GM10847 (cell line): ENCODE results near the gene DNAJA1.
A peak's percentile ranks its signal among the peaks of the same experiment; 100 is the strongest.

Source experiments
- POLR2A ChIP-seq: IDR thresholded peaks from 2 replicates; pipeline ENCODE4 v1.6.1; 2011; ENCODE audit not compliant: insufficient read length; ENCODE audit errors: extremely low read depth

Gene DNAJA1

DNA sequence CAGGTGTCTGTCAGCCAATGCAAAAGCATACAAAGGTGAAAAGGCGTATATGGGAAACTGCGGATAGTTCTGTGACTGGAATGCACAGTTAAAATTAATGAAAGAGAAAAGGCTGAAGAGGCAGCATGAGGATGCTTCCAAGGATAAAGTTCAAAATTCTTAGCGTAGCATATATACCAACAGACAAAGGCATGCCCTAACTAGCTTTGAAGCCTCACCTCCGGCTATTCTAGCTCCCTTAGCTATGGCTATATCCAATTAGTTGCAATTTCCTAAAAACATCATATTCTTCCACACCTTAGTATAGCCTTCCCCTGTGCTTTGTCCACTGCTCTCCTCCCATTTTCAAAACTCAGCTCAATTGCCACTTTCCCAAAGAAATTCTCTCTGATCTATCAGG lies 1.4 kb upstream of the DNAJA1 start:
- no peak for TF ChIP-seq POLR2A

DNA sequence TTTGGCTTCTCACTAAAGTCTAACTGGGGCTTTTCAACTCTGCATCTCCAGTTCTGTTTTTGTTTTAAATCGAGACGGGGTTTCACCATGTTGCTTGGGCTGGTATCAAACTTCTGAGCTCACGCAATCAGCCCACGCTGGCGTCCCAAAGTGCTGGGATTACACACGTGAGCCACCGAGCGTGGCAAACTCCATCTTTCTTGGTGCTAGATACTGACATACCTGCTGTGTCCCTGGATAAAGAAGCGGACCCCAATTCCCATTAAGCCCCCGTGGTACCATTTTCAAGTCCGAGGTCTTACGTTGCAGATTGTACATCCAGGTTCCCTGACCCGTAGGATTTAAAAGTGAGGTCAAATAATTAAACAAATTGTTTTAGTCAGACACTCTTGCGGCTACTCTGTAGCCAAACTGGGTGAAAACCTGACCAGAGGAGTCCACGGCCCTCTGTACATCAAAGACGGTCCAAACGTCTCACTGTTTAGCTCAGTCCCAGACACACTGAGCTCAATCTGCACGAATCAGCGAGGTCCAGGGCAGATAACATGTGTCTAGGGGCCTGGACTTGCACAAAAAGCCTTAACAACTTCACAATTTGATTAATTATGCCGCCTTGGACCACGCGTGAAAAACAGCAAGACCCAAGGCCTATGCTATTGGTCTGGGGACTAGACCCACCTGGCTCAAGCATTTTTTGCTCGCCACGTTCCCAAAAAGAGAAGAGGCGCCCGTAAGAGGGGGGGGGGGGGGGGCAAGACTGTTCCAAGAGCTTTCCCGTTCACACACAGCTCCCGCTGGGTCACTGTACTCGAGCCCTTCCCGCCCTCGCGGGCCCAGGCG lies 727 bp upstream of the DNAJA1 start:
- no peak for TF ChIP-seq POLR2A

DNA sequence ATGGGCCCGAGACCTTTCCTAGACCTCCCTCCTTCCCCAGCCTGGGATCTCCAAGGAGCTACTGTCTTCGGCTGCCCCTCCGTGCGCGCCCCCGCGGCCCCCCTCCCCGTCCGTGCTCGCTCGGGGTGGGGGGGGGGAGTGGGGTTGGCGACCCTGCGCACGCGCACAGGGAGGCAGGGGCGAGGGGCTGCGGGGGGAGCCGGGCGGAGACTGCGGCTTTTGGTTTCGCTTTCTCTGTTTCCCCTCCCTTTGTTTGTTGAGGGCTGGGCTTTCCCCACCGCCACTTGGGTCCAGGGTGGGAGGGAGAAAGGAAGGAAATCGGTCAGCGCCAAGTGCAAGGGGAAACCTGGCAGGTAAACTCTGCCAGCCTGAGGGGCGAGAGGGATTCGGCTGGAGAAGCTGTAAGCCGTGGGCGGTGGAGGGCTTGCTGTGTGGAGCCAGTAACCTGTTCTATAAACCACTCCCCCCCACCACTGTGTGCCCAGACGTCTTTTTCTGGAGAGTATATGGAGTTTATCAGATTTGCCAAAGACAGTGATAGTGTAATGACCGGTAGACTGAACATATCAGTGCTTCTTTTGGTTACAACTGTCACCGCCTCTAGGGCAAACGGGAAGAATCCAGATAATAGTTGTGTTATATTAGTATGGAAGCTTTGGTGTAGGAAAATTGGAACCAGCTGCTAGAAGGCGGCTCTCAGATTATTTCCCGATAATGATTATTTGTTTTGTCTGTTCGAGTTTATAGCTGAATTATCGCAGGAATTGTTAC lies 684 bp downstream of the DNAJA1 start:
- TF ChIP-seq POLR2A, result no peak

DNA sequence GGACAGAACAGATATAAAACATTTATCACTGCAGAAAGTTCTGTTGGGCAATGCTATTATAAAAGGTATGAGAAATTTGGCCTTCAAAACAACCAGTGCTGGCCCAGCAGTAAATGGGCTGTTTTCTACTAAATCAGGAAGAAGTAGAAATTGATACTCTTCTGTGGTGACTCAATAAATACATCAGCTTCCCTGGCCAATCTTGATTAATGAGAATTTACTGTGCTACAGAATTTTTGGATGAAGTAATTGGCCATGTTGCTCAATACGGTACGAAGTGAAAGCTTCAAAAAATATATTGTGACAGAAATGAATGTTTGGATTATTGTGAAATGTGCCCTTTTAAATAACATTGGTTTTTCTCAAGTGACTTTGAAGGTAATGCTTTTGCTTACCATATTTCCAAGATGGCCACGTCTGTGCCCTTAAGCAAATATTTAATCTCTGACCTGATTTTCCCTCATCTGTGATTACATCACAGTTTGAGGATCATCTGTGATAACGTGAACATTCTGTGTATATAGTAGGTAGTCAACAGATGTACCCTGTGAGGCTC lies 4.2 kb downstream of the DNAJA1 start:
- no peak for TF ChIP-seq POLR2A

DNA sequence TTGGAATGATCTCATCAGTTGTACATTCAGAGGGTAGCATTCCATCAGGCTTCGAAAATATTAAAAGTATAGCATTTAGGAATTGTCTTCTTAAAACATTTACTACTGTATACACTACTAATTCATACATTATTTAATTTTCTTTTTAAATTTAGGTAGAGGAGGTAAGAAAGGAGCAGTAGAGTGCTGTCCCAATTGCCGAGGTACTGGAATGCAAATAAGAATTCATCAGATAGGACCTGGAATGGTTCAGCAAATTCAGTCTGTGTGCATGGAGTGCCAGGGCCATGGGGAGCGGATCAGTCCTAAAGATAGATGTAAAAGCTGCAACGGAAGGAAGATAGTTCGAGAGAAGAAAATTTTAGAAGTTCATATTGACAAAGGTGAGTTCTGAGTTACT lies 5.2 kb downstream of the DNAJA1 start:
- no peak for TF ChIP-seq POLR2A

DNA sequence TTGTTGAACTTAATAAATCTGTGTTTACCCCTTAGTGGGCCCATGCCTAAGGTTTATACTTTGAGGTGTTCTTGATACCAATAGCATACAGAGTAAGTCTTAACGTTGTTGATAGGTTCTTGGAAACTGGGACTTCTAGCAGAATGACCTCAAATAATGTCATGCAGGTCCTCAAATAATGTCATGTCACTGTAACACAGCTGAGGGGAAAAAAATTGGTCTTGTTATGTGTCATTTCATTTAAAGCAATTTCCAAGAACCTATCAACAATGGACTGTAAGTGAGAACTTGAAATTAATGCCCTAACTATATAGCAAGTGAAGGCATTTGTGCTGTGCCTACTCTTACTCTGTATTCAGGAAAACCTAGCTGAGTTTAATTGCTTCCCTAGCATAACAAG lies 7.2 kb downstream of the DNAJA1 start:
- TF ChIP-seq POLR2A, result no peak

DNA sequence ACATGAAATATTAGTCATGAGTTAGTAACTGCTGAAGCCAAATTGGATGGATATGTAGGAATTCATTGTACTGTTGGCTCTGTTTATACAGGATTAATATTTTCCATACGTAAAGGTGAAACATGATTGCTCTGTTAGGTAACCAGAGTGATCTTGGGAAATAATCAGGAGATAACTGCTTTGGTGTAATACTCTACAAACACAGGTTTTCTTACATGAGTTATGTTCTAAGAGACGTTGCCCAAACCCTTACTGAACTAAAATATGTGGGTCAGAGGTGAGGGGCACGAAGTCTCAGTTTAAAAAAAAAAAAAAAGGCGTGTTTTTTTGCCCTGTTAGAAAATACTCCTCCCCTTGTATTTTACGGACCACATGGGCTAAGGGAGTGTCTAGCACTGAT lies 7.8 kb downstream of the DNAJA1 start:
- no peak for TF ChIP-seq POLR2A

DNA sequence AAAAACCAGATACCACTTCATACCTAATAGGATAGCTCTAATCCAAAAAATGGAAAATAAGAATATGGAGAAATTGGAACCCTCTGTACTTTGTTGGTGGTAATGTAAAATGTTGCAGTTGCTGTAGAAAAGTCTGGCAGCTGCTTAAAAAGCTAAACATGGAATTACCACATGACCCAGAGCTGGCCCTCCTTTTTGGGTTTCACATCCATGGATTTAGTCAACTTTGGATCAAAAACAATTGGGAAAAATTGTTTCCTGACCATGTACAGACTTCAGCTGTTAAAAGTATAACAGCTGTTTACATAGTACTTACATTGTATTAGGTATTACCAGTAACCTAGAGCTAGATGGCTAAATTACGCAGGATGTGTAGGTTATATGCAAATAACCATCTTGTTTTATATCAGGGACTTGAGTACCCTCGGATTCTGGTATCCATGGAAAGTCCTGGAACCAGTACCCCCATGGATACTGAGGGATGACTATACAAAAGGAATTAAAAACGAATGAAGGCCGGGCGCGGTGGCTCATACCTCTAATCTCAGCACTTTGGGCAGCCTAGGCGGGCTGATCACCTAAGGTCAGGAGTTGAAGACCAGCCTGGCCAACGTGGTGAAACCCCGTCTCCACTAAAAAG lies 15.8 kb downstream of the DNAJA1 start:
- TF ChIP-seq POLR2A, result no peak

DNA sequence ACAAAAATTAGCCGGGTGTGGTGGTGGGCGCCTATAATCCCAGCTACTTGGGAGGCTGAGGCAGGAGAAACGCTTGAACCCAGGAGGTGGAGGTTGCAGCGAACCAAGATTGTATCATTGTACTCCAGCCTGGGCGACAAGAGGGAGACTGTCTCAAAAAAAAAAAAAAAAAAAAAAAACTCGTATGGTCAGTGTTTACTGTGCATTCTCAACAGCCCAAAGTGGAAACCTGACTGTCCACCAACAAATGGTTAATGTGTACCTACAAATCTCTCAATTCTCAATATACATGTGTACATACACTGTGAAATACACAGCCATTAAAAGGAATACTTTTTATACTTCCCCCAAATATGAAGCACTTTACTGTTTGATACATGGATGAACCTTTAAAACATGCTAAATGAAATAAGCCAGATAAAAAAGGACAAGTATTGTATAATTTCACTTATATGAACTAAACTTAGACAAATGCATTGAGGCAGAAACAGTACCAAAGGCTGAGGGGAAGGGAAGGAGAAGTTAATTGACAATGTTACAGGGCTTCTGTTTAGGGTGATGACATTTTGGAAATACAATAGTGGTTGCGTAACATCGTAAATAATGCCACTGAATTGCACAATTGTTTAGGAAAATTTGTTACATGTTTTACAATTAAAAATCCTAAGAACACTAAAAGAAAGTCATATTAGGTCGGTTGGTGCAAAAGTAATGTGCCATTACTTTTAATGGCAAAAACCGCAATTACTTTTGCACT lies 16.5 kb downstream of the DNAJA1 start:
- TF ChIP-seq POLR2A, result no peak

DNA sequence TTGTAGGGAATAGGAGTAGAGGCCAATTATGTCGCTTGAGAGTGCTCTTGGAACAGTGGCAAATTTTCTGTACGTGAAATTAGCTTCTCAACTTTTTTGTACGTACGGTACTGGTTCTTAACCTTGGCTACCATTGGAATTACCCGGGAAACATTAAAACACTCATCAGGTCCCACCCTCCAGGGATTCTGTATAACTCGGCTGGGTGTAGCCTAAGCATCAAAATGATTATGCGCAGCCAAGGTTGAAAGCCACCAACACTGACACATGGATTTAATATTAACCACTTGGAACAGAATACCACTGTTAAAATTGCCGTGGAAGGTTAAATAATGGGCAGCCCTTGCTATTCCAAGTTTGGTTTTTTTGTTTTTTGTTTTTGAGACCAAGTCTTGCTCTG lies 17.4 kb downstream of the DNAJA1 start:
- TF ChIP-seq POLR2A, result no peak

DNA sequence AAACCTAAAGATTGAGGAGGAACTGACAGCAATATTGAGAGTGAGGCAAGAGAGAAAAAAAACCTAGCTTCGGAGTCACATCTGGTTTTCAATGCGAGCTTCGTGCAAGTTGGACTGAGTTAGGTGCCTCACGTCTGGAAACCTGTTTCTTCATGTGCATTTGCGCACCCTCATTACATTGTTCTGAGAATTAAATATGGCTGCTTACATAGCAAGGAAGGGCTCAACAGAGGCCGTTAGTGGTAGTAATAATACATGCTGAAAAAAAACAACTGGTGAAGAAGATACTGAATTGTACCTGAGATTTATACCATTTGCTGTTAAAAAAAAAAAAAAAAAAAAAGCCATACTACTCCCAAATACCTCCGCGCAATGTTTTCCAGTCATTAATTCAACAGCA lies 18.6 kb downstream of the DNAJA1 start:
- TF ChIP-seq POLR2A, result no peak

DNA sequence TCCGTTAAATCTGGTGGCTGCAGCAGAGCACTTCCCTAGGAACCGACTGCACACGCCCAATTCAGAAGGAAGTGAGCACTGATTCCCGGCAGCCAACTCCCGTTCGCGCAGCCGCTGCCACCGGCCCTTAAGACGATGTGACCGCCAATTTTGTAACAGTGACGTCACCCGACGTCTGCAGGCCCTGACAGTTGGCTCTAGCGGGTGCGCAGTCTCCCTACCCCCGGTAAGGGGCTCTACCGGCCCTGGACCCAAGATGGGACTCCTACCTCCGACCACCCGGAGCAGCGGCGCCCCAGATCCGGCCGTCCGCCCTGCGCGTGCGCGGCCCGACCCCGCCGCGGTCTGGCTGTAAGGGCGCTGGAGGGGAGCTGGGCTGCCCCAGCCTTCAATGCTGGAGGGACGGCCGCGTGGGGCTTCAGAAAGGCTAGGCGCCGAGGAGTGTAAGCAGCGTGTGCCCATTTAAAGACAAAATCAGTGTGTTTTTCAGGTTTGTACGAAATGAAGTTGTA lies 19.1 kb downstream of the DNAJA1 start:
- peak; percentile 32 for TF ChIP-seq POLR2A

DNA sequence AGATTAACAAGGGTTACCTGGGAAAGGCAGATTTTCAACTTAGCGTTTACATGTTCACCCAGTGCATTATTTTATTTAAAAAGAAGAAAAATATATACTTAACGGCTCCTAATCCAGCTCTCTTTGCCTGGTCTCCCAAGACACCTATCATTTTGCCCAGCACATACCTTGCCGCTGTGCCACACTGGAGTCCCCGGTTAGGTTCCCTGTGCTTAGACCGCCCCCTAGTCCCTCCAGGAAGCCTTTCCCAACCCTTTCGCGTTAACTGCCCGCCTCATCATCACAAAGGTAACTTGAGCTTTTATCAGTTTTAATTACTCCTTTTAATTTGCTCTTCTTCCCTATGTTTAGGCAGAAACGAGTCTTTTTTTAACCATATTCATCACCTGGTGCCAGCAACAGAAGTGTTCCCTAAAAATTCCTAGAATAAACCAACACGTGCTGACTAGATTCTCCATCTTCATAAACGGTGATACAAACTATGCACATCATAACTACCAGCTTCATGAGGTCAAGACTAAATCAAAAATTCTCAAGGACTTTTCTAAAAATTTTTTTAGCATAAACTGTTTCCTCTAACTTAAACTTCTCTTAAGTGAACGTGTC lies 19.7 kb downstream of the DNAJA1 start:
- no peak for TF ChIP-seq POLR2A

DNA sequence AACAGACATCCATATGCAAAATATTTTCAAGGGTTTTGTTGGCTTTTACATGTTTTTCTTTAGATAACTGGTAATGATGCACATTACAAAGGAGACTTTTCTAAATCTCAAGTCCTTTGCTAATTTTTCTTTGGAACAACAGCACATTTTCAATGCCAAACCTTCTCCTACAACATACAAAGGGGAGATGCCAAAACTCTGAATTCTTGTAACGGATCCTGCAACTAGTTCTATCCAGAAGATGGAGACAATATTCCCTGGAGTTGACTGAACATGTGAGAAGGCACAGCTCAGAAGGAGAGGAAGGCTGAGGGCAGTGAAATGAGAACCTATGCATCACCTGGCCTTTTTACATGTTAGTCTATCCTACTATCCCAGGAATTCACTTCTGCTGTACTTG lies 21.0 kb downstream of the DNAJA1 start:
- no peak for TF ChIP-seq POLR2A
